ENCODE data around the gene TTYH1. TPM values are rescaled to one million over a fixed set of nuclear protein-coding genes. Genes with fewer than 3 reads are reported as not detected.

TTYH1 gene
- total and polyA plus RNA-seq, 9 of the 15 experiments (the other 6 are each of a cell fraction or from before 2014, with no cell fraction given), result 0.08 TPM; not detected in 8

- in situ Hi-C loops (cut with MboI), result loop anchor here (10.0 kb wide), 1 partner anchor 192 kb away; no protein-coding TSS in a partner anchor
- Histone ChIP-seq H2AFZ (ENCODE audit: low read depth, low read length) (no peak overlapping the region), H3K9me3 (replicated peaks; ENCODE audit: control insufficient read depth, insufficient read depth, low read depth, low read length) (no peaks in the 10 kb centered on the region), H3K36me3 (ENCODE audit: control insufficient read depth, insufficient read depth, low read length) (no peaks in the 10 kb centered on the region), H3K4me2 (ENCODE audit: insufficient read depth, low read length) (no peak overlapping the region), H3K4me3 (no peak overlapping the region), H3K27ac (ENCODE audit: extremely low read depth, low read depth, low read length) (no peak overlapping the region), H3K9ac (ENCODE audit: insufficient read depth in 1 of 2, low read depth in 2 of 2, low read length in 2 of 2) (no peak overlapping the region), H3K4me1 (replicated peaks in 1 of 2; ENCODE audit: control insufficient read depth in 2 of 2, insufficient read depth in 2 of 2, low read length in 2 of 2) (no peaks in the 10 kb centered on the region; a peak in 1 of 5 replicates), H4K20me1 (replicated peaks; ENCODE audit: control insufficient read depth, insufficient read depth, low read length) (no peaks in the 10 kb centered on the region; the same call in 1 of the 2 replicates), H3K79me2 (ENCODE audit: control insufficient read depth, insufficient read depth, low read length) (no peaks in the 10 kb centered on the region), H3K9me1 (ENCODE audit: control insufficient read depth, insufficient read depth, low read length) (no peaks in the 10 kb centered on the region), H3K27me3 (ENCODE audit: control insufficient read depth in 2 of 2, insufficient read depth in 2 of 2, low read length in 2 of 2) (peaks cover 6 to 17% of the 10 kb centered on the region in 2 experiments; a peak in 3 of 5 replicates)
- WGBS (ENCODE audit: insufficient coverage, low coverage, missing lambda C conversion rate), result 3% methylated on average over 2 of the region's 3 CpGs
- CTCF ChIA-PET (ENCODE audit: low intra/inter-chr PET ratio), result no interaction called here
- no peak for TF ChIP-seq GTF3C2 (IDR thresholded peaks at IDR 0.05; ENCODE audit: borderline replicate concordance, extremely low read depth, insufficient read length)
- TF ChIP-seq ZC3H4 (CRISPR knock-in tag; IDR thresholded peaks at IDR 0.05; ENCODE audit: borderline replicate concordance), result no peak
- TF ChIP-seq ZBTB8A (IDR thresholded peaks at IDR 0.05; ENCODE audit: partially characterized antibody), result no peak
- TF ChIP-seq ZNF134 (CRISPR knock-in tag; conservative IDR thresholded peaks at IDR 0.05), result no peak
- no peak for TF ChIP-seq E2F6 (IDR thresholded peaks at IDR 0.05; ENCODE audit: borderline replicate concordance in 1 of 2, extremely low read depth in 1 of 2, insufficient read depth in 1 of 2, insufficient read length in 1 of 2, low read depth in 1 of 2, low read length in 1 of 2, poor library complexity in 1 of 2, severe bottlenecking in 1 of 2)
- TF ChIP-seq TAF9B (IDR thresholded peaks at IDR 0.05; ENCODE audit: partially characterized antibody), result no peak
- TF ChIP-seq POLR2A (conservative IDR thresholded peaks at IDR 0.05), result no peak
- TF ChIP-seq ZBTB49 (CRISPR knock-in tag; IDR thresholded peaks at IDR 0.05; ENCODE audit: borderline replicate concordance), result no peak
- no peak for TF ChIP-seq TBP (optimal IDR thresholded peaks at IDR 0.05; ENCODE audit: low read depth, low read length)
- no peak for TF ChIP-seq RBM14 (IDR thresholded peaks at IDR 0.05; ENCODE audit: borderline replicate concordance, insufficient read depth, low read depth, low read length)
- TF ChIP-seq ZNF24 (IDR thresholded peaks at IDR 0.05), result no peak
- TF ChIP-seq DMBX1 (CRISPR knock-in tag; IDR thresholded peaks at IDR 0.05; ENCODE audit: borderline replicate concordance), result no peak
- no peak for TF ChIP-seq MECOM (CRISPR knock-in tag; IDR thresholded peaks at IDR 0.05)
- TF ChIP-seq C11orf30 (IDR thresholded peaks at IDR 0.05; ENCODE audit: low read depth), result no peak
- TF ChIP-seq GATA2 (CRISPR knock-in tag; IDR thresholded peaks at IDR 0.05), result no peak
- no peak for TF ChIP-seq POLR2G (IDR thresholded peaks at IDR 0.05; ENCODE audit: low read depth, low read length)
- no peak for TF ChIP-seq EWSR1 (IDR thresholded peaks at IDR 0.05; ENCODE audit: borderline replicate concordance, low read depth, partially characterized antibody)
- POLR2A ChIA-PET, result no interaction called here
- ATAC-seq, result no peak
- DNase-seq (ENCODE audit: extremely low read depth in 1 of 4, low spot score in 3 of 4), result no peak
- BruUV-seq (replicated peaks), result no TSS peak
- no peak for FAIRE-seq
- intact Hi-C loops (cut with micrococcal nuclease), result no loop called here
Measured at GRCh38 chr19:54482889-54483288, 67.6 kb downstream of the TTYH1 start.

Measured in K562 (cell line).